ENCODE measurements around the gene CTSZ. TPM values are rescaled to one million over a fixed set of nuclear protein-coding genes. Genes with fewer than 3 reads are reported as not detected.
"Not testable (repeated sequence)": the region's sequence is repeated elsewhere in the genome, so short reads cannot be mapped to it uniquely, and the experiment has no call there.

The CTSZ gene
- total RNA-seq, 2 experiments from 2014 or later = 32.9 to 34.8 TPM

GRCh38 chr20:58967652-58968429 lies 39.2 kb downstream of the CTSZ start:
- Mint-ChIP-seq H3K4me3 (no peak overlapping the region), H3K27me3 (peaks cover 4% of the 10 kb centered on the region), H3K36me3 (no peaks in the 10 kb centered on the region), H3K27ac (no peak overlapping the region), H3K4me1 (ENCODE audit: low read depth) (no peaks in the 10 kb centered on the region), H3K9me3 (peaks cover 4% of the 10 kb centered on the region)
- ChIA-PET CTCF (no interaction called here), POLR2A (no interaction called here)
- intact Hi-C loops (cut with micrococcal nuclease) = no loop called here
- DNase-seq = no peak

DNA sequence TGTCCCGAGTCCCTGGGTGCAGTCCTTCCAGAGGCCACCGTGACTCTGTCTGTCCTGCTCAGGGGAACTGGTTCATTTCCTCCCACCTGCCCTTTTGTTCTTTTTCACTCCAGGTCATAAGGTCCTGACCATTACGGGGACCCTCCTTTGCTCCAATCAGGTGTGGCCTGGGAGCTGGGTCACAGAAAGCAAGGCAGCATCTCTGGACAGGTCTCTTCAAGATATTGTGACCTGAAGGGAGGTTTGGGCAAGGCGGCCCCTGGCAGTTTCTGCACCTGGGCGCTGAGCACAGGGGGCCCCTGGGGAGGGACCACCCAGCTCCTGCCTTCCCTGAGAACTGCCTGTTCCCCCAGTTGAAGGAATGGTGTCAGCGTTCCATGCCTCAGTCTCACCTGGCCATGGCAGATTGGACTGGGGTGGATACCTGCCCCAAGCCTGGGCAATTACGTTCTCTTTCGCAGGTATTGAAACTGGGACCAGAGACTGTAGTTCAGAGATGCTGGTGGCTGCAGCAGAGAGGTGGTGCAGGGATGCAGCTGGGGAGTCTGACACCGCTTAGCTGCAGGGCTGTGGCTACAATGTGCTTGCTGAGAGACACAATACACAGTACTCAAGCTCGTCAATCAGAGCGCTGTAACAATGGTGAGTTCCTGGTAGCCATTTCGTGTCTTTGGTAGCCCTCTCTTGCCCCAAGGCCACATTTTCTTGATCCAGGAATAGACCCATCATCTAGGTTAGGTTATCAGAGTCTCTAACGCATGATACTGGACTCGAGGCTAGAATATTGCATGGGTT lies 41.6 kb downstream of the CTSZ start:
- Mint-ChIP-seq H3K9me3 (peaks cover 4% of the 10 kb centered on the region), H3K27me3 (peaks cover 6% of the 10 kb centered on the region), H3K4me1 (ENCODE audit: low read depth) (no peaks in the 10 kb centered on the region), H3K27ac (no peak overlapping the region), H3K4me3 (no peak overlapping the region), H3K36me3 (no peaks in the 10 kb centered on the region)
- intact Hi-C loops (cut with micrococcal nuclease) = no loop called here
- CTCF ChIA-PET = no interaction called here
- POLR2A ChIA-PET = no interaction called here
- DNase-seq = no peak

DNA sequence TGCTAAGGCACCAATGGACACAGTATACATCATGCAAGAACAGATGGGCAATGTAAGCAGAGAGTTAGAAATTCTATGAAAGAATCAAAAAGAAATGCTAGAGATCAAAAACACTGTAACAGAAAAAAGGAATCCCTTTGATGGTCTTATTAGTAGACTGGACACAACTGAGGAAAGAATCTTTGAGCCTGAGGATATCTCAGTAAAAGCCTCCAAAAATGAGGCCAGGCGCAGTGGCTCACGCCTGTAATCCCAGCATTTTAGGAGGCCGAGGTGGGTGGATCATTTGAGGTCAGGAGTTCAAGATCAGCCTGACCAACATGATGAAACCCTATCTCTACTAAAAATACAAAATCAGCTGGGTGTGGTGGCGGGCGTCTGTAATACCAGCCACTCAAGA lies 43.1 kb downstream of the CTSZ start:
- intact Hi-C loops (cut with micrococcal nuclease); DNase-seq; CTCF ChIA-PET; H3K27ac Mint-ChIP-seq; H3K4me3 Mint-ChIP-seq; H3K9me3 Mint-ChIP-seq; H3K36me3 Mint-ChIP-seq; H3K4me1 Mint-ChIP-seq (ENCODE audit: low read depth); POLR2A ChIA-PET: not testable (repeated sequence)
- H3K27me3 Mint-ChIP-seq = peaks cover 10% of the 10 kb centered on the region

- Mint-ChIP-seq H3K4me1 (ENCODE audit: low read depth) (no peaks in the 10 kb centered on the region), H3K27me3 (peaks cover 10% of the 10 kb centered on the region), H3K4me3 (no peak overlapping the region), H3K36me3 (no peaks in the 10 kb centered on the region), H3K27ac (no peak overlapping the region), H3K9me3 (no peaks in the 10 kb centered on the region)
- intact Hi-C loops (cut with micrococcal nuclease) = no loop called here
- ChIA-PET POLR2A (no interaction called here), CTCF (no interaction called here)
- no peak for DNase-seq
Measured at GRCh38 chr20:58963060-58963584, 43.9 kb downstream of the CTSZ start.

GRCh38 chr20:58959652-58960051 lies 47.4 kb downstream of the CTSZ start:
- ChIA-PET POLR2A (no interaction called here), CTCF (no interaction called here)
- intact Hi-C loops (cut with micrococcal nuclease) = no loop called here
- no peaks in the 10 kb centered on the region for H3K4me1 Mint-ChIP-seq (ENCODE audit: low read depth)
- H3K9me3 Mint-ChIP-seq = no peaks in the 10 kb centered on the region
- no peaks in the 10 kb centered on the region for H3K36me3 Mint-ChIP-seq
- H3K27me3 Mint-ChIP-seq = peaks cover 10% of the 10 kb centered on the region
- DNase-seq = no peak
- no peak overlapping the region for H3K4me3 Mint-ChIP-seq
- H3K27ac Mint-ChIP-seq = no peak overlapping the region

DNA sequence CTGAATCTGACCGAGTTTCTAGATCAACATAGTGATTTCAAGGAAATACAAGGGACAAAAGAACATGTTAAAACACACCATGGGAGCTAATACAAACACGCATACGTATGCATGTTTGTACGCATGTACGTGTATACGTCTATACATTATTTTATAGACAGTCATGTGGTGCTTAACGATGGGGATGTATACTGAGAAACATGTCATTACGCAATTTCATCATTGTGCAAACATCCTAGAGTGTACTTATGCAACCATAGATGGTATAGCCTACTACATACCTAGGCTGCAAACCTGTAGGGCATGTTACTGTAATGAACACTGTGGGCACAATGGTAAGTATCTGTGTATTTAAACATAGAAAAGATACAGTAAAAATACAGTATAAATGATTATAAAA lies 51.0 kb downstream of the CTSZ start:
- intact Hi-C loops (cut with micrococcal nuclease) = no loop called here
- Mint-ChIP-seq H3K36me3 (no peaks in the 10 kb centered on the region), H3K4me3 (no peak overlapping the region), H3K27me3 (peaks cover 5% of the 10 kb centered on the region), H3K27ac (no peak overlapping the region), H3K9me3 (no peaks in the 10 kb centered on the region), H3K4me1 (ENCODE audit: low read depth) (no peaks in the 10 kb centered on the region)
- DNase-seq = no peak
- ChIA-PET CTCF (no interaction called here), POLR2A (no interaction called here)

GRCh38 chr20:58953050-58953449 lies 54.0 kb downstream of the CTSZ start:
- intact Hi-C loops (cut with micrococcal nuclease) = no loop called here
- CTCF ChIA-PET = no interaction called here
- POLR2A ChIA-PET = no interaction called here

GRCh38 chr20:58950603-58951002 lies 56.5 kb downstream of the CTSZ start:
- Mint-ChIP-seq H3K27ac (no peak overlapping the region), H3K9me3 (no peaks in the 10 kb centered on the region), H3K4me3 (no peak overlapping the region), H3K36me3 (no peaks in the 10 kb centered on the region), H3K4me1 (ENCODE audit: low read depth) (no peaks in the 10 kb centered on the region), H3K27me3 (peaks cover 8% of the 10 kb centered on the region)
- intact Hi-C loops (cut with micrococcal nuclease) = no loop called here
- ChIA-PET CTCF (no interaction called here), POLR2A (no interaction called here)
- no peak for DNase-seq

More at GRCh38 chr20:58953050-58953449, 54.0 kb downstream of the CTSZ start:
- H3K36me3 Mint-ChIP-seq = no peaks in the 10 kb centered on the region
- DNase-seq = no peak
- H3K9me3 Mint-ChIP-seq = no peaks in the 10 kb centered on the region
- H3K4me3 Mint-ChIP-seq = no peak overlapping the region
- peaks cover 8% of the 10 kb centered on the region for H3K27me3 Mint-ChIP-seq
- H3K4me1 Mint-ChIP-seq (ENCODE audit: low read depth) = no peaks in the 10 kb centered on the region
- H3K27ac Mint-ChIP-seq = no peak overlapping the region

- intact Hi-C loops (cut with micrococcal nuclease); H3K4me1 Mint-ChIP-seq (ENCODE audit: low read depth); H3K27me3 Mint-ChIP-seq; H3K27ac Mint-ChIP-seq; H3K36me3 Mint-ChIP-seq; H3K4me3 Mint-ChIP-seq; POLR2A ChIA-PET; H3K9me3 Mint-ChIP-seq; CTCF ChIA-PET; DNase-seq: not testable (repeated sequence)
Measured at GRCh38 chr20:58947797-58948388, 59.2 kb downstream of the CTSZ start.

DNA sequence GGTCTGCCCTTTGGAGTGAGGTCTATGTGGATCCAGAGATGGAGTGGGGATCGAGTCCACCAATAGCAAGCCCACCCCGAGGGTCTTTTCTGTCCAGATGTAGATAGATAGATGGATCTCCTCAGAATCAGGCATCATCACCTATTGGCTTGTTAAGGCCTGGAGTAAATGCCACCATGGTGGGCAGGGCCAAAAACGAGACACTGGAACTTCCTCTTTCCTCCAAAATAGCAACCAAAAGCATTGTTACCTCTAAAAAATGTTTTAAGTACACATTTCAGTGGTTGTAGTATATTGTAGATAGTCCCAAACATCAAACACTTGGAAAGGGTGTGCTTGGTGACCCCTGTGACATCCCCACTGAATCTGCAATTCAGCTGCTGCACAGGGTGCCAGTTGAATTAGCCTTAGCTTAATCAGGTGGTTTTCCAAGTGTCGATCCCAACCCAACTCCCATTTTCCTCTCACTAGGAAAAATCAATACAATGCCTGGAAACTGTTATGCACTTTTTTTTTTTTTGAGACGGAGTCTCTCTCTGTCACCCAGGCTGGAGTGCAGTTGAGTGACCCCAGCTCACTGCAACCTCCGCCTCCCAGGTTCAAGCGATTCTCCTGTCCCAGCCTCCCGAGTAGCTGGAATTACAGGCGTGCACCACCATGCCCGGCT lies 61.0 kb downstream of the CTSZ start:
- H3K4me3 Mint-ChIP-seq = no peak overlapping the region
- no peaks in the 10 kb centered on the region for H3K36me3 Mint-ChIP-seq
- H3K27ac Mint-ChIP-seq = no peak overlapping the region
- H3K4me1 Mint-ChIP-seq (ENCODE audit: low read depth) = no peaks in the 10 kb centered on the region
- ChIA-PET POLR2A (interaction anchor here (0.6 to 0.7 kb wide), 2 partner anchors 387 to 1117 kb away, joined by 4 to 7 read pairs; no protein-coding TSS in a partner anchor), CTCF (no interaction called here)
- peaks cover 8% of the 10 kb centered on the region for H3K27me3 Mint-ChIP-seq
- H3K9me3 Mint-ChIP-seq = no peaks in the 10 kb centered on the region
- intact Hi-C loops (cut with micrococcal nuclease) = no loop called here
- DNase-seq = no peak

Measured in activated CD4-positive, alpha-beta memory T cell treated with anti-CD3 and anti-CD28 coated beads for 36 hours (primary cell).